HG03280 (cell line): Measurements from ENCODE around the gene ILF2.

Experiments
- ATAC-seq: cut with Tn5 transposase; IDR thresholded peaks from one replicate; pipeline ENCODE4 v1.9.1; 2021; ENCODE audit warnings: mild to moderate bottlenecking, moderate library complexity; ENCODE audit not compliant: unreplicated experiment

Gene ILF2

GRCh38 chr1:153628638-153629342 is 42.0 kb downstream of the ILF2 start:
- ATAC-seq, result no peak

- no peak for ATAC-seq
These were observed 42.8 kb downstream of the ILF2 start, which contains the start of gene S100A1 for GRCh38 chr1:153627715-153628626. S100A1 (plus strand) TSS chr1:153628434; CDS start chr1:153630522, 2,088 bp downstream.

GRCh38 chr1:153626904-153627714 is 43.7 kb downstream of the ILF2 start, which contains the start of gene S100A13:
S100A13 (minus strand) TSS chr1:153627505; CDS start chr1:153626472, 1,033 bp downstream.
- peak; percentile 54 for ATAC-seq

DNA sequence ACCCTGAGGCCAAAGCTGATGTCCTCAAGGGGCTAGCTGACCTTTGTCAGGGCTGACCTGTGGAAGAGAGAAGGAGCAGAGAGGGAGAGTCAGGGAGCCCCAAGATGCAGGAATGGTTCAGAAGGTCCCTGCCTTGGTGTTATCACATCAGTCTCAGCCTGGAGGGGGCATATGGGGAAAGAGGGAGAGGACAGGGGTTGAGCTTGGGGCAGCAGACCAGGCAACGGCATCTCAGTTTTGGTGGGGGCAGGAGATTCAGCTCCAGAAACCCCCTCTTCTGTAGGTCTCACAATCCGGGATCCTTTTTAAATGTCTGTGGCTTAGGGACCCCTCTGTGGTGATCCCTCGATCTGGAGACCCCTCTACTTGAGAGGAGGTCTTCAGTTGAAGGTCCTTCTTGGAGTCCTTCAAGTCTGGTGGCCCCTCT is 44.3 kb downstream of the ILF2 start:
- no peak for ATAC-seq

DNA sequence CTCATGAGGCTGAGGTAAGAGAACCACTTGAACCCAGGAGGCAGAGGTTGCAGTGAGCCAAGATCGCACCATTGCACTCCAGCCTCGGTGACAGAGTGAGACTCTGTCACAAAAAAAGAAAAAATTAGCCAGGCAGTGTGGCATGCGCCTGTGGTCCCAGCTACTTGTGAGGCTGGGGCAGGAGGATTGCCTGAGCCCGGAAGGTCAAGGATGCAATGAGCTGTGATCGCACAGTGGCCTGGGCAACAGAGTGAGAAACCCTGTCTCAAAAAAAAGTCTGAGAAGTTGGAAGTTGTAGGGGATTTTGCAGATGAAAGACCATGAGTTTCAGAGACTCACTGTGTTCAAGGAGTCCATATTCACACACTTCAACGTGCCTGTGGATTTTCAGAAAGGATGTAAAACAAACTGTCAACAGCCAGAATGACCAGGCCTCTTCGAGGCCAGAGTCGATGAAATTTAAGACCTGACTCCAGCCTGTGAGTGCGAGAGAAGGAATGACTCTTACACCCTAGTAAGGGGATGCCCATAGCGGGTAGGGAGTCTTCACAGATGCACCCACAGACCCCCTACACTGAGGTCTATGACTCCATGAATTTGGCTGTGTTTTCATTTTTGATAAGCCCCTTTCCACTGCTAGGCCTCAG is 45.7 kb downstream of the ILF2 start:
- ATAC-seq, result no peak

DNA sequence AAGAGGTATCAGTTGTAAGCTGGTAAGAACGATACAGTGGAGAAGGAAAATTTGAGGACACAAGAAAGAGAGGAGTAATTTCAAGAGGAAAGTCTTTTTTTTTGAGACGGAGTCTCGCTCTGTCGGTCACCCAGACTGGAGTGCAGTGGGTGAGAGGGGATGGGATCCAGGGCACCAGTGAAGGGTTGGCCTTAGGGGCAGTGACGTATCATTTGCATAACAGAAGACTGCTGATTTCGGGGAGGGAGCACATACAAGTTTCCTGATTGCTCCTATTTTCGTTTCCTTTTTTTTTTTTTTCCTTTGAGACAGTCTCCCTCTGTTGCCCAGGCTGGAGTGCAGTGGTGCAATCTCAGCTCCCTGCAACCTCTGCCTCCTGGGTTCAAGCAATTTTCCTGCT is 47.7 kb downstream of the ILF2 start:
- no peak for ATAC-seq

GRCh38 chr1:153619171-153619570 is 51.6 kb downstream of the ILF2 start:
- ATAC-seq, result no peak

- ATAC-seq, result peak; percentile 51
These were observed 53.1 kb downstream of the ILF2 start for GRCh38 chr1:153617663-153618062.

DNA sequence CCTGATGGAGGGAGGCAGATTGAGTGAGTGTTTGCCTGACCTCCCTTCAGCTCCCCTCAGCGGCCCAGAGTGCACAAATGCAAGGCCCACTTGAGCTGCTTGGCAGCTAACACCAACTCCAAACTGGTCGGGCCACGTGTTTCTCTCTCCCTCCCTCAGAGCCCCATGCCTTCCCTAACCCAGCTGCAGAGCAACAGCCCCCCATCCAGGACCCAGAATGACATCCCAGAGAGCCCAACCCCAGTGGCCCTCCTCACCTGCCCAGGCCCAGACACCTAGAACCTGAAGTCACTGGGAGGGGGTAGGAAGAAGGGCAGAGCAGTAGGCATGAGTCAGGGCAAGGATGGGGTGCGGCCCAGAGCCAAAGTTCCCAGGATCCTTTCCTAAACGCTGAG is 53.9 kb downstream of the ILF2 start:
- ATAC-seq, result no peak

GRCh38 chr1:153616144-153616916 is 54.5 kb downstream of the ILF2 start, which contains the start of gene S100A14:
S100A14 (minus strand) TSS chr1:153616325; CDS start chr1:153615858, 467 bp downstream.
- no peak for ATAC-seq

DNA sequence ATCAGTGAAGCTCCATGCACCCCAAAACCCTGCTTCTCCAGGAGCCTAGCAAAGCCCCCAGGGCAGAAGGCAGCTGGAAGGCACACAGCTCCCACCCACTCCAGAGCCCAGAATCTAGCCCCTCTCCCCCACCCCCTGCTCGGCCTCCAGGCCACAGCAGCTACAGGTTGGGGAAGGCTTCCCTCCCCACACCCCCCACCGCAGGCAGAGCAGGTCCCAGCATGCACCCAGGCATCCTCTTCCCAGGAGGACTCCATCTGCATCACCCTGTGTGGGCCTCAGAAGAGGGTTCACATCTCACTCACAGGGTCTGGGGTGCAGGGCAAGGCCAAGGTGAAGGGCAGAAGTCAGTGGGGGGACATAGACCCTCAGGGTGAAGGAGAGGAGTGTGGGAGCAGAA is 55.4 kb downstream of the ILF2 start:
- ATAC-seq, result no peak

DNA sequence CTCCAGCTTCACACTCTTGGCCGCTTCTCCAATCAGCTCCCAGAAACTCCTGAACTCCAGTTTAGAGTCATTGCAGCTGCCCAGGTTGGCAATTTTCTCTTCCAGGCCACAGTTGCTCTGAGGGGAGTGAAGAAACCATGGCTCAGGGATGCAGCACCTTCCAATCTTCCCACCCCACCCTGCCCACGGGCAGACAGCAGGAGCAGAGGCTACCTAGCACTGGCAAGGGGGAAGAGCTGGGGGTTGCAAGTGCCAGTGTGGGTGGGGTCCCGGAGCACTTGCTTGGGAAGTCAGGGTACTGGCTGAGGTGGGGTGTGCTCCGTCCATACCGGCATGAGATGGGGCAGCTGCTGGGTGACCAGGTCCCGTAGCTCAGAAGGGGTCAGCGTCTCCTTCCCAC is 55.9 kb downstream of the ILF2 start:
- no peak for ATAC-seq

DNA sequence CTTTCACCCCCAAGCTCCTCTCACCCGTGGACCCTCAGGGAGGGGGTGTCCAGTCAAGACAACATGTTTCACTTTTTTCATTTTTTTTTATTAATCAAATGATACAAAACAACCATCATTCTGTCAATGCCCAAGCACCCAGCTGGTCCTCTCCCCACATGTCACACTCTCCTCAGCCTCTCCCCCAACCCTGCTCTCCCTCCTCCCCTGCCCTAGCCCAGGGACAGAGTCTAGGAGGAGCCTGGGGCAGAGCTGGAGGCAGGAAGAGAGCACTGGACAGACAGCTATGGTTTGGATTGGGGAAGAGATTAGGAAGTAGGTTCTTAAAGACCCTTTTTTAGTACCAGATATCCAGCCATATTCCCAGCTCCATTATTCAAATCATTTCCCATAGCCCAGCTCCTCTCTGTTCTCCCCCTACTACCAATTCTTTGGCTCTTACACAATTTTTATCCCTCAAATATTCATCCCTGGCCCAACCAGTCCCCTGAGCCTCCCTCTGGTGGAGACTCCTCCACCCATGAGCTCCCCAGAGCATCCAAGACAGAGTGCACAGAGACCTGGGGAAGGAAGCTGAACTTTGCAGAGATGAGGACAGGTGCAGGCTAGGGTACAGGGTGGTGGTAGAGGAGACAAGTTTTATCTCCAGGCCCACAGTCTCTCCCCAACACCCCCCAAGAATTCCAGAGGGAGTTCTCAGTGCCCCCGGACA is 56.4 kb downstream of the ILF2 start:
- ATAC-seq, result no peak

- no peak for ATAC-seq
These were observed 57.4 kb downstream of the ILF2 start for GRCh38 chr1:153613406-153613805.

GRCh38 chr1:153612755-153613331 is 58.0 kb downstream of the ILF2 start, which contains the start of gene S100A16:
S100A16 (minus strand) TSS chr1:153613137; CDS start chr1:153608151, 4,986 bp downstream.
- ATAC-seq, result no peak

DNA sequence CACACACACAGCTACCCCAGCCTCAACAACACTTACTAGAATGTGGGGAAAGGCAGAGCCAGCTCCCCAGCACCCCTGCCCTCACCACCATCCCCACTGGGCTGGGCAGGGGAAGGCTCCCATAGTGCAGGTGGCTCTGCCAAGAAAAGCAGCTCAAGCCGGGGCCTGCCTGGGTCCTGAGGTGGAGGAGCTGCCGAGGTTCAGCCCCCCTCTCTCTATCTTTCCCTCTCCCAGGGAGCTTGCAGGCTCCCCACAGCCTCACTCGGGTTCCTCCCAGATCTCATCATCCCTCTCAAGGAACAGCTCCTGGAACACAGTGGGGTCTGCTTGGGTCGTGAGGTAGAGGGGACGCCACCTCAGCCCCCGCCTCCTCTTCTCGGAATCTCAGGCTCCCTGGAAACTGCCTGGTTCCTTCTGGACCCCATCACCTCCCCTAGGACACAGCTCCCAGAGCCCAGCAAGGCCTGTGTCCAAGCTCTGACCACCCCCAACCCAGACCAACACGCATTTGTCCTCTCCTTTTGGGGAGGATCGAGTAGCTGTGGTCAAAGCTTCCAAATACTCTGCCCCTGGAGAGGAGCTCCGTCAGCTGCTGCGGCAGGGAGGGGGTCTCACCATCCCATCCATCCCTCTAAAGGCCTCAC is 58.6 kb downstream of the ILF2 start:
- ATAC-seq, result no peak
